BE2C (cell line): Measurements from ENCODE around the gene ANKRD44.
"Not testable (repeated sequence)": the region's sequence is repeated elsewhere in the genome, so short reads cannot be mapped to it uniquely, and the experiment has no call there.

Experiments
- DNase-seq: peaks from one replicate; pipeline ENCODE4 v3.0.0-alpha.2; 2020
- H3K27me3 ChIP-seq: fragments of 250-450 bp; sonication (Bioruptor Pico); 2 replicates; pipeline ENCODE4 v1.5.1; 2020; ENCODE audit warnings: mild to moderate bottlenecking
- H3K36me3 ChIP-seq: fragments of 250-450 bp; sonication (Bioruptor Pico); 2 replicates; pipeline ENCODE4 v1.5.1; 2020; ENCODE audit warnings: mild to moderate bottlenecking
- H3K4me1 ChIP-seq: fragments of 250-450 bp; sonication (Bioruptor Pico); 2 replicates; pipeline ENCODE4 v1.5.1; 2020
- H3K4me3 ChIP-seq: 2 replicates; pipeline ENCODE4 v1.5.1; 2011; ENCODE audit warnings: low read depth, low read length
- H3K9me3 ChIP-seq: fragments of 250-450 bp; sonication (Bioruptor Pico); 2 replicates; pipeline ENCODE4 v1.5.1; 2020
- CTCF ChIP-seq: IDR thresholded peaks from 2 replicates; pipeline ENCODE4 v1.5.1; 2012; ENCODE audit warnings: mild to moderate bottlenecking, low read depth, low read length

ANKRD44 gene

DNA sequence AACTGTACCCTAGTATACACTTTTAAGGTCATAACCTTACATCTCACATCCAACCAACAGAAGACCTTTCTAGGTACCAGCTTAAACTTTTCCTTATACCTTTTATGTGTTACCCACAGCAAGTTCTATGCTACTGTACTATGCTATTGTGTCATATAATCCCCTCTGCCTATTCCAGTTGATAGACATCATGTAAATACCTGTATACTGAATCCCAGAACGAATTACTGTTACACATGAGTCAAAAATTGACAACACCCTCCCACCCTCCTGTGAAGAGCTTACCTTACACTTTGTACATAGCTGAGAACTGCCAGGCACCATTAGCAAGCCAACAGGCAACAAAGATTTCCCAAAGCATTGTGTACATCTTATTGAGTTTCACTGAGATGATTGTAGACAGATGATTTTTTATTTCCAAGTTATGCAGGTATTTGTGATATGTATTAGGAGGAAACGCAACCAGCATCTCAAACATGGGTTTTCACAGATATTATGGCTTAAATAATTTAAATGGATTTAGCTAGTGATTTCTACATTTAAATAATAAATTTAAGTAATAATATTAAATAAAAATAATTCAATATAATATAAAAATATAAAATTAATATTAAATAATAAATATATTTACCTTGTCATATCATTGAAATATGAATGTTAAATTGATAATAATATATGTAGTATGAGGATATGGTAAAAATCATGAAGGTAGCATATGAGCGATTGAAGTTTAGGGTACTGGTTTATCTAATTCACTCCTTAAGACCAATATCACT lies 43.0 kb upstream of the ANKRD44 start:
- H3K36me3 ChIP-seq: no peaks in the 10 kb centered on the region
- H3K27me3 ChIP-seq: no peaks in the 10 kb centered on the region
- no peak overlapping the region for H3K4me3 ChIP-seq

DNA sequence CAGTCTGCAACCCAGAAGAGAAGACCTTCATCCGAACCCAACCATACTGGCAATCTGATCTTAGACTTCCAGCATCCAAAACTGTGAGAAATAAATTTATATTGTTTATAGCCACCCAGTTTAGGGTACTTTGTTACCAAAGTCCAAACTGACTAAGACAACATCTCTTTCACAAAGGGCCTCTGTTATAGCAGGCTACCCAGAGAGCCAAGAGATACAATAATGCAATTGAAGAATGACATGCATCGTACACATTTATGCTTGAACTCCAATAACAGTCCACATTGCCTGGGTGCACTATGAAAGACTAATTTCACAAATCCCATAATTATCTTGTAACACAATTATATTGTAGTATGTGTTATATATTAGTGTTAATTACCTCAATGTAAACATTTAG lies 39.1 kb upstream of the ANKRD44 start:
- H3K36me3 ChIP-seq: no peaks in the 10 kb centered on the region
- no peaks in the 10 kb centered on the region for H3K4me1 ChIP-seq
- no peak for DNase-seq
- H3K27me3 ChIP-seq: no peaks in the 10 kb centered on the region
- H3K9me3 ChIP-seq: no peaks in the 10 kb centered on the region
- no peak overlapping the region for H3K4me3 ChIP-seq
- TF ChIP-seq CTCF: no peak

More for the DNA sequence above, 43.0 kb upstream of the ANKRD44 start:
- DNase-seq: no peak
- no peaks in the 10 kb centered on the region for H3K9me3 ChIP-seq
- TF ChIP-seq CTCF: no peak
- no peaks in the 10 kb centered on the region for H3K4me1 ChIP-seq

- Histone ChIP-seq H3K27me3 (no peaks in the 10 kb centered on the region), H3K4me3 (no peak overlapping the region), H3K36me3 (no peaks in the 10 kb centered on the region), H3K9me3 (no peaks in the 10 kb centered on the region), H3K4me1 (no peaks in the 10 kb centered on the region)
- TF ChIP-seq CTCF: no peak
- no peak for DNase-seq
Measured at GRCh38 chr2:197348721-197349360, 38.3 kb upstream of the ANKRD44 start.

DNA sequence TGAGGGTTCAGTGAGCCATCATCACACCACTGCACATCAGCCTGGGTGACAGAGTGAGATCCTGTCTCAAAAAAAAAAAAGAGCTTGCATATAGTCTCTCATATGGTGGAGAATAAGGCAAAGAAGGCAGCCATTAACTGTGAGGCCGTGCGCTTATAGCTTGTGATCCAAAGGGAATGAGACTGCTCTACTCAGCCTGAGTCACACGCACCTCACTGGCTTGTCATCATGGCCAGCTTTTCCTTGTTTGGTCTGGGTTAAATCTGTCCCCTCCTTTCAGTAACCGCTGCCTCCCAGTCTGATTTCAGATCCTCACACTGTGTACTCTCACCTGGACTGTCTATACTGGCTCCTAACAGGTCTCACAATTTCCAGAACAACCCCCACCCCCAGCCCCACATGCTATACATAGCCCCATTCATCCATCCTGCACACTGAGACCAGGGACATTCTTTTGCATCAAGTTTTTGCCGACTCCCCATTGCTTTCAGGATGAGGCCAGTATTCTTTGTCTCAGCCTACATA lies 35.3 kb upstream of the ANKRD44 start:
- Histone ChIP-seq H3K9me3 (no peaks in the 10 kb centered on the region), H3K4me3 (no peak overlapping the region), H3K36me3 (no peaks in the 10 kb centered on the region), H3K4me1 (no peaks in the 10 kb centered on the region), H3K27me3 (no peaks in the 10 kb centered on the region)
- no peak for TF ChIP-seq CTCF
- no peak for DNase-seq

DNA sequence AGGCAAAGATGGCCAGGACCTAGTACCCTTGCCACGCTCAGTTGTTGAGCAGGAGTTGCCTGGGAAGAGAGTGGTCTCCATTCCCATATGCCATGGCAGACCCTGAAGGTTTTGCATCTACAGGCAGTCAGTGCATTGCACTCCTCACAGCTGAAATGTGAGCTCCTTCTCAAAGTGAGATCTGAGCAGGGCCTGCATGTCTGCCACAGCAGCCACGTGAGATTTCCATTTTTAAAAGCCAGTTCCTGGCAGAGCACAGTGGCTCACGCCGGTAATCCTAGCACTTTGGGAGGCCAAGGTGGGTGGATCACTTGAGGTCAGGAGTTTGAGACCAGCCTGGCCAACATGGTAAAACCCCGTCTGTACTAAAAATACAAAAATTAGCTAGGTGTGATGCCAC lies 33.4 kb upstream of the ANKRD44 start:
- not testable (repeated sequence) for H3K36me3 ChIP-seq, H3K9me3 ChIP-seq, H3K4me3 ChIP-seq, H3K4me1 ChIP-seq, DNase-seq, H3K27me3 ChIP-seq

DNA sequence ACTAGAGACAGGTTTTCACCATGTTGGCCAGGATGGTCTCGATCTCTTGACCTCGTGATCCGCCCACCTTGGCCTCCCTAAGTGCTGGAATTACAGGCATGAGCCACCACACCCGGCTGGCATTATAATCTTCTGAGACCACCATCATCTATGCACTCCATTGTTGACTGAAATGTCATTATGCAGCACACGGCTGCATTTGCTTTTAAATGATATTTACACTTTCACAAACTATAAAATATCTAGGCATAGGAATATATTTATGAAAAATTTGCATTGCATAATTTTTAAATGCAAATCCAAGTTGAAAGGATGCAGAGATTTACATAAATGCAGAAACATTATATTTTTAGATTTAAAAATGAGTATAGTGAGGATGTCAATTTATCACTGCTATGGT lies 30.0 kb upstream of the ANKRD44 start:
- no peak for TF ChIP-seq CTCF

More for the DNA sequence above, 30.0 kb upstream of the ANKRD44 start:
- peaks cover 5% of the 10 kb centered on the region; the same call in 1 of the 2 replicates for H3K4me1 ChIP-seq
- H3K9me3 ChIP-seq: no peaks in the 10 kb centered on the region
- H3K36me3 ChIP-seq: no peaks in the 10 kb centered on the region
- DNase-seq: no peak
- no peak overlapping the region for H3K4me3 ChIP-seq
- no peaks in the 10 kb centered on the region for H3K27me3 ChIP-seq
